NCI-H1092 (cell line): ENCODE data around the gene PRODH2.

Source experiments
- DNase-seq: peaks from one replicate; lab custom pipeline; 2025; lab: John Stamatoyannopoulos, UW

Gene PRODH2, protein sequence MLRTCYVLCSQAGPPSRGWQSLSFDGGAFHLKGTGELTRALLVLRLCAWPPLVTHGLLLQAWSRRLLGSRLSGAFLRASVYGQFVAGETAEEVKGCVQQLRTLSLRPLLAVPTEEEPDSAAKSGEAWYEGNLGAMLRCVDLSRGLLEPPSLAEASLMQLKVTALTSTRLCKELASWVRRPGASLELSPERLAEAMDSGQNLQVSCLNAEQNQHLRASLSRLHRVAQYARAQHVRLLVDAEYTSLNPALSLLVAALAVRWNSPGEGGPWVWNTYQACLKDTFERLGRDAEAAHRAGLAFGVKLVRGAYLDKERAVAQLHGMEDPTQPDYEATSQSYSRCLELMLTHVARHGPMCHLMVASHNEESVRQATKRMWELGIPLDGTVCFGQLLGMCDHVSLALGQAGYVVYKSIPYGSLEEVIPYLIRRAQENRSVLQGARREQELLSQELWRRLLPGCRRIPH

DNA sequence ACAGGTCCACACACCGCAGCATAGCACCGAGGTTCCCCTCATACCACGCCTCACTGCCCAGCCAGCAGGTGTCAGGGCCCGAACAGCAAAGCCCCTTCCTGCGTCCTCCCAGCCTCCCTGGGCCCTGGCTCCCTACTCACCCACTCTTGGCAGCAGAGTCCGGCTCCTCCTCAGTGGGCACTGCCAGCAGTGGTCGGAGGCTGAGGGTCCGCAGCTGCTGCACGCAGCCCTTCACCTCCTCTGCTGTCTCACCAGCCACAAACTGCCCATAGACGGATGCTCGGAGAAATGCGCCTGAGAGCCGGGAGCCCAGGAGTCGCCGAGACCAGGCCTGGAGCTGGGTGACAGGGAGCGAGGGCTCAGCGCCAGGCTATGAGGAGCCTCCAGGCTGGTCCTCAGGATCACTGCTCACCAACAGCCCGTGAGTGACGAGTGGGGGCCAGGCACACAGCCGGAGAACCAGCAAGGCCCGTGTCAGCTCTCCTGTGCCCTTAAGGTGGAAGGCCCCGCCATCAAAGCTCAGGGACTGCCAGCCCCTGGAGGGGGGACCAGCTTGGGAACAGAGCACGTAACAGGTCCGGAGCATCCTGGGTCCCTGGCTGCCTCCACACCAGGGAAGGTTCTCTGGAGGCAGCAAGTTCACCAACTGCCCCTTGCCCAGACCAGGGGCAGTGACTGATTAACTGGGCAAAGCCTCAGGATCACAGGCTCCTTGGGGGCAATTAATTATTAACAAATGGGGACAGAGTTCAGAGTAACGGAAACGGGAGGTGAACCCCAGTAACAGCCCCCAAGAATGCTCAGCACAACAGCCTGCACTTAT lies at the start of gene PRODH2:
Gene PRODH2 (minus strand): TSS at position 626 of the 823 bp plus-strand sequence. CDS start 40 bp downstream, at position 586.
- DNase-seq = no peak

- DNase-seq = no peak
Observed at GRCh38 chr19:35861640-35862160, 49.1 kb upstream of the PRODH2 start.

DNA sequence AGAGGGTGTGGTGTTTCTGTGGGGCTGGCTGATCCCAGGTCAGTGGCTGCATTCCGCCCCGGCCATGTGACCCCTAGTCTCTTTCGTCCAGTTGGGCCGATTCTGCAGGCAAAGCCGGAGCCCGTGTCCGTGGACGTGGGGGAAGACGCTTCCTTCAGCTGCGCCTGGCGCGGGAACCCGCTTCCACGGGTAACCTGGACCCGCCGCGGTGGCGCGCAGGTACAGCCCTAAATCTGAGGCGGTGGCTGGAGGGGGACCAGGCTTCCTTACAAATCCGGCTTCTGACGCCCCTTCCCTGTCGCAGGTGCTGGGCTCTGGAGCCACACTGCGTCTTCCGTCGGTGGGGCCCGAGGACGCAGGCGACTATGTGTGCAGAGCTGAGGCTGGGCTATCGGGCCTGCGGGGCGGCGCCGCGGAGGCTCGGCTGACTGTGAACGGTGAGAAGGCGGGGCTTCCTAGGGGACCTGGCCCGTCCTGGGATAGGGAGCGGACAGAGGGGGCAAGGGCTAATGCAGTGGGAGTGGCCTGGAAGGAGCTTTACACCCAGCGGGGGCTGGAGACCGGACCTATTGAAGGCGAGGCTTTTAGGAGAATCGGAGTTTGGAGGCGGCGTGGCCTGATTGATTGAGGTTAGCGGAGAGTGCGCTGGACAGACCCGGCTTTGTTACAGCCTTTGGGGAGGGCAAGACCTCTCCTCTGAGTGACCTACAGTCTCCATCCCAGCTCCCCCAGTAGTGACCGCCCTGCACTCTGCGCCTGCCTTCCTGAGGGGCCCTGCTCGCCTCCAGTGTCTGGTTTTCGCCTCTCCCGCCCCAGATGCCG lies 48.4 kb upstream of the PRODH2 start:
- no peak for DNase-seq

DNA sequence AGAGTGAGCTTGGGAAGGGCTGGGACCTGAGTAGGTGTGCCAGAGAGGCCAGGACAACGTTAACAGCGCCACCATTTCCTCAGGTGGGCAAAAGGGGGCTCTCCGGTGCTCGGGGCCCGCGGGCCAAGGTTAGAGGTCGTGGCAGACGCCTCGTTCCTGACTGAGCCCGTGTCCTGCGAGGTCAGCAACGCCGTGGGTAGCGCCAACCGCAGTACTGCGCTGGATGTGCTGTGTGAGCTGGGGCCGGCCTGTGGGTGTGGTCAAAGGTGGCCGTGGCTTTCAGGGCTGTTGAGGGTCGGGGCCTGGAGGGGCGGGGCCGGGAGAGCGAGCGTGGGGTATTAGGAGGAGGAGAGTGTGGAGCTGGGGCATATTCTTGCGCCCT lies 47.8 kb upstream of the PRODH2 start:
- no peak for DNase-seq

GRCh38 chr19:35859414-35859813 lies 46.8 kb upstream of the PRODH2 start:
- DNase-seq = no peak

DNA sequence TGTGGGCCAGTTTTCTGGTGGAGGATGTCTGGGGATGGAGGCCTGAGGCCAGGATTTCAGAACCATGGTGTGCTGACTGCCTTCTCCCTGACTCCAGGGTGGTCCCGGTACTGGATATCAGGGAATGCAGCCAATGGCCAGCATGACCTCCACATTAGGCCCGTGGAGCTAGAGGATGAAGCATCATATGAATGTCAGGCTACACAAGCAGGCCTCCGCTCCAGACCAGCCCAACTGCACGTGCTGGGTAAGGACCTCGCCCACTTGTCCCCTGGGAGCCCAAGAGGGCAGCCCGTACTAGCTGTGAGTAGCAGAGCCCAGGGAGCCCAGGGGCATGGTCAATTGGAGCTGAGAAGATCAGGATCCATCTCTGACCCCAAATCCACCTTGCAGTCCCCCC lies 45.7 kb upstream of the PRODH2 start:
- no peak for DNase-seq

DNA sequence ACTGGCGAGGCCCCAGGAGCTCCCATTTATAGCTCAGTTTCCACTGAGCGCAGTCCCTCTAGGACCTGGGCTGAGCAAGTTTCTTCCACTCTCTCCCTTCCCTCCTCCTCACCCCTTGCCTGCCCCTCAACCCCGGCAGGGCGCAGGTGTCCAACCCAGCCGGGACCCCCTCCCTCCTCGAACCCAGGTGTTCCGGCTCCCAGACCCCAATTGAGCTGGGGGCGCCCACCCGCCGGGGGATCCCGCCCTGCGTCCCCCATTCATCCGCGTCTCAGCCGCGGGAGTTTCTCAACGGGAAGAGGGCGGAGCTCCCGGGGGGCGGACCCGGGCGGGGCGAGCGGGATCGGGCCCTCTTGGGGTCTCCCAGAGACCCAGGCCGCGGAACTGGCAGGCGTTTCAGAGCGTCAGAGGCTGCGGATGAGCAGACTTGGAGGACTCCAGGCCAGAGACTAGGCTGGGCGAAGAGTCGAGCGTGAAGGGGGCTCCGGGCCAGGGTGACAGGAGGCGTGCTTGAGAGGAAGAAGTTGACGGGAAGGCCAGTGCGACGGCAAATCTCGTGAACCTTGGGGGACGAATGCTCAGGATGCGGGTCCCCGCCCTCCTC lies 44.0 kb upstream of the PRODH2 start, which contains the start of gene KIRREL2:
Gene KIRREL2 (plus strand): TSS at position 366 of the 604 bp plus-strand sequence. CDS start 209 bp downstream, at position 575.
- no peak for DNase-seq

- DNase-seq = no peak
Observed at GRCh38 chr19:35853038-35853756, 40.6 kb upstream of the PRODH2 start.

GRCh38 chr19:35852029-35852780 lies 39.6 kb upstream of the PRODH2 start, which contains the start of gene NPHS1:
TSS of gene NPHS1 (minus strand) at chr19:35852504. CDS start at chr19:35851837, 667 bp downstream.
- DNase-seq = no peak

DNA sequence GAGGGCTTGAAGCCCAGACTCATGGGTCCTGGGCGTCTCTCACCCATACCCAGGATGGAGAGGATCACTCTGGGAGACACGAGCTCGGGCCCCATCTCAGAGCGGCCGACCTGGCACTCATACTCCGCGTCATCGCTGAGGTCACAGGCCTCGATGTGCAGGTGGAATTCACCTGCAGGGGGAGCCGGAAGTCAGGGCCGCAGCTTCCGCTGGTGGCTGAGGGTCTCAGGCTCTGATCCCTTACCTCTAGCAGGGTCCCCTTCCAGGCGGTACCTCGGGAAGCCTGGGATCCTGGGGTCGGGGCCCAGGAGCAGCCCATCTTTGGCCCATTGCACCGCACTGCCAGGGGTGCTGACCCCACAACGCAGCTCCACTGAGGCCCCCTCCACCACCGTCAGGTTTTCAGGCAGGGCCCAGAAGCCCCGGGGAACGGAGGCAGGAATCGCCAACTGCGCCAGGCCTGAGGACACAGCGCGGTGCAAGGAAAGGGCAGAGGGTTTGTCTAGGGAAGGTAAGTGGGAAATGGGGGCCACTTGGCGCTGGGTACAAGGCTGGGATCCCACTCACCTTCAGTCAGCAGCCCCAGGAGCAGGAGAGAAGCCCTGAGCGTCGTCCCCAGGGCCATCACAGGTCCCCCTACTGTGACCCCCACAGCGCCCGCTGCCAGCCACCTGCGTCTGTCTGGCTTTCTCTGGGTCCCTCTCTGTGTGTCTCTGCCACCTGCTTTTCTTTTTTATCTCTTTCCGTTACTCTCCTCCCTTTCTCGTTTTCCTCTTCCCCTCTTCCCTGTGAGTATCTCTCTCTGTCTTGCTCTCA lies 38.8 kb upstream of the PRODH2 start:
- no peak for DNase-seq

DNA sequence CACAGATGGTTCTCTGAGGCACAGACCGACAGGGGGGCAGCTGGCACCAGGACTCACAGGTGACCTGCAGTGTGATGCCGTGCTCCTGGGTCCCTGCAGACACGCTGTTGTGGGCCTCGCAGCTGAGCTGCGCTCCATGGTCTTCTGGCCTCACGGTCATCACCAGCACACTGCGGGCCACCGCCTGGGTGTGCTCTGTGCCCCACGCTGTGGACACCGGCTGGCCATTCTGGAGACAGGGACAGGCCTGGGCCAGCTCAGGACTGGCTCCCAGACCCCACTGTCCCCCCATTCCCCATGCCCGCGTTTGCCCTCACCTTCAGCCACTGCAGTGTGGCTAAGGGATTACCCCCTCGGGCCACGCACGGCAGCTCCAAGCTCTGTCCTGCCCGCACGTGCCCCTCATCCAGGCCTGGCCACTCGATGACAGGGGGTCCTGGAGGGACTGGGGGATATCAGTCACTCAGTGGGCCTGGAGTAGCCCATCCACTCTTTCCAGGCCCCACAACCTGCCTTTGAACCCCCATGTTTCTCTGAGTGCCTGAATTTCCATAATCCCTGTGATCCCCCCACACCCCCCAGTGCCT lies 36.4 kb upstream of the PRODH2 start:
- no peak for DNase-seq

GRCh38 chr19:35848486-35848885 lies 35.8 kb upstream of the PRODH2 start:
- no peak for DNase-seq

- no peak for DNase-seq
Observed at GRCh38 chr19:35847911-35848310, 35.3 kb upstream of the PRODH2 start.

DNA sequence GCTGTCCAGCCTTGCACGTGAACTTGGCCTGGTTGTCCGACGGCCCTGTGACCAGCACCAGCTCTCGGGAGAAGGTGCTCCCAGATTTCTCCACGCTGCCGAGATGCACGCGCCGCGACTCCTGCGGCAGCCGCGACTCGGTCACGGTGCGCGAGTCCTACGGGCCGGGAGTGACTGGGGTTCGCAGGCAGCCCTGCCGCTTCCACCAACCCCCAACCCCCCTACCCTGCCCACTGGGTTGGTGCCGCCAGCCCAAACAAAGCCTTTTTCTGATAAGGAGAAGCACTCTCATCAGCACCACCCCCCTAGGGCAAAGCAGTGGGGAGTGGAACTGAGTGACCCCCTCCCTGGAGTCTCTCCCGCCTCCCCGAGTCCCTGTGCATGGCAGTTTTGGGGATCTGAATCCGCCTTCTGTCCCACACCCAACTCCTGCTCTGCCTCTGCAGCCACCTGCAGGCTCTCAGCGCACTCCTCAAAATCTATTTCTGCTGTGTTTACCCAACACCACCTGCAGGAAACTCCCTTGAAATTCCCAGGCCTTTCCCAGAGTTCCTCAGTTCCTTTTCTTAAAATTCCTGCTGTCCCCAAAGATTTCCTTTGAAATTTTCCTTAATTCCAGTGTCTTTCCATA lies 33.5 kb upstream of the PRODH2 start:
- DNase-seq = no peak

DNA sequence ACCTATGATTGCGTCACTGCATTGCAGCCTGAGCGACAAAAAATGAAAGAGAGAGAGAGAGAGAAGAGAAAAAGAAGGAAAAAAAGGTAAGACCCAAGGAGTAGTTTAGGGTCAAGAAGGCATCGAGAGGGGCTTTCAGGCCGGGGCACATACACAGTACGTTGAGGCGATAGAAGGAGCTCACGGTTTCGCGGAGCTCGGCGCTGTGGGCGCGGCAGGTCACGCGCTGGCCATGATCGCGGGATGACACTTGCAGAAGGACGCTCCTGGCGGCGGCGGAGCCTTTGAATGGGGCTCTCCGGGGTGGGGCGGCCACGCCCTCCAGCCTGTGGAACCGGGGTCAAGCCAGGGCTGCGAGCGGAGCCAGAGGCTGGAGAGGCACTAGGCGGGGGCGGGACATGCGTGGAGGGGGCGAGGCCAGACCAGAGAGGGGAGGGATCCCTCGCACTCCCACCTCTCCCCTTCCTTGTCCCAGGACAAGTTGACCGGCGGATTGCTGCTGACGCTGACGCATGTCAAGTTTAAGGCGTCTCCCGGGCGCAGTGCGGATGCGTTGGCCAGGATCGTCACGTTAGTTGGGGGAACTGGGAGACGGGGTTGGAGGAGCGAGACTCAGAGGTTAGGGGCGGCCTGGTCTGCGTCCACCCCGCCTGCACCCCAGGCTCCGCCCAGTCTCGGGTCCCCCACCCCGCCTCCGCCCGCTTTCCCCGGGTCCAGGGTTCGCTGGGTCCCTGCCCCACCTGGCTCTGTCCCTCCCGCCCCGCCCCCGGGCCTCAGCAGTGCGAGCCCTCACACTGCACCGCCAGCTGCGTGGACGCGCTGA lies 32.8 kb upstream of the PRODH2 start:
- no peak for DNase-seq

DNA sequence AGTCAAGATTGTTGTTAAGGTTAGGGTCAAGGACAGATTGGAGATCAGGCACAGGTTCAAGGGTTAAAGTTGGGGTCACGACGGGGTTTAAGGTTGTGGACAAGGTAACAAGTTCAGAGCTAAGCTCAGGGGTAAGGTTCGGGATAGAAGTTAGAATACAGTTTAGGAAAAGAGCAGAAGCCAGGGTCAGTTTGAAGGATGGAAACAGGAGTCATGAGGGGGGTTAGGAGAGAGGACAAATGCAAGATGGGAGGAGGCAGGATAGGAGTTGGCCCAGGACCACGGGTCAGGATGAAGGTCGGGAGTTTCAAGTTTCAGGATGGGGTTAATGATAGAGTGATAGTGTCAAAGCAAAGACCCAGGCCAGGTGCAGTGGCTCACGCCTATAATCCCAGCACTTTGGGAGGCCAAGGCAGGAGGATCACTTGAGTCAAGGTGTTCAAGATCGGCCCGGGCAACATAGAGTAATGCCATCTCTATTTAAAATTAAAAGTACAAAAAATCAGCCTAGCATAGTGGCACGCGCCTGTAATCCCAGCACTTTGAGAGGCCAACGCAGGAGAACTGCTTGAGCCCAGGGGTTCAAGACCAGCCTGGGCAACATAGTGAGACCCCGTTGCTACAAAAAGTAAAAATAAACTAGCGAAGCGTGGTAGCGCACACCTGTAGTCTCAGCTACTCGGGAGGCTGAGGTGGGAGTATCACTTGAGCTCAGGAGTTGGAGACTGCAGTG lies 32.0 kb upstream of the PRODH2 start:
- no peak for DNase-seq
